ENCODE measurements around the gene INPPL1. TPM values are rescaled to one million over a fixed set of nuclear protein-coding genes. Genes with fewer than 3 reads are reported as not detected.
"Not testable (repeated sequence)": the region's sequence is repeated elsewhere in the genome, so short reads cannot be mapped to it uniquely, and the experiment has no call there.

INPPL1 gene, protein sequence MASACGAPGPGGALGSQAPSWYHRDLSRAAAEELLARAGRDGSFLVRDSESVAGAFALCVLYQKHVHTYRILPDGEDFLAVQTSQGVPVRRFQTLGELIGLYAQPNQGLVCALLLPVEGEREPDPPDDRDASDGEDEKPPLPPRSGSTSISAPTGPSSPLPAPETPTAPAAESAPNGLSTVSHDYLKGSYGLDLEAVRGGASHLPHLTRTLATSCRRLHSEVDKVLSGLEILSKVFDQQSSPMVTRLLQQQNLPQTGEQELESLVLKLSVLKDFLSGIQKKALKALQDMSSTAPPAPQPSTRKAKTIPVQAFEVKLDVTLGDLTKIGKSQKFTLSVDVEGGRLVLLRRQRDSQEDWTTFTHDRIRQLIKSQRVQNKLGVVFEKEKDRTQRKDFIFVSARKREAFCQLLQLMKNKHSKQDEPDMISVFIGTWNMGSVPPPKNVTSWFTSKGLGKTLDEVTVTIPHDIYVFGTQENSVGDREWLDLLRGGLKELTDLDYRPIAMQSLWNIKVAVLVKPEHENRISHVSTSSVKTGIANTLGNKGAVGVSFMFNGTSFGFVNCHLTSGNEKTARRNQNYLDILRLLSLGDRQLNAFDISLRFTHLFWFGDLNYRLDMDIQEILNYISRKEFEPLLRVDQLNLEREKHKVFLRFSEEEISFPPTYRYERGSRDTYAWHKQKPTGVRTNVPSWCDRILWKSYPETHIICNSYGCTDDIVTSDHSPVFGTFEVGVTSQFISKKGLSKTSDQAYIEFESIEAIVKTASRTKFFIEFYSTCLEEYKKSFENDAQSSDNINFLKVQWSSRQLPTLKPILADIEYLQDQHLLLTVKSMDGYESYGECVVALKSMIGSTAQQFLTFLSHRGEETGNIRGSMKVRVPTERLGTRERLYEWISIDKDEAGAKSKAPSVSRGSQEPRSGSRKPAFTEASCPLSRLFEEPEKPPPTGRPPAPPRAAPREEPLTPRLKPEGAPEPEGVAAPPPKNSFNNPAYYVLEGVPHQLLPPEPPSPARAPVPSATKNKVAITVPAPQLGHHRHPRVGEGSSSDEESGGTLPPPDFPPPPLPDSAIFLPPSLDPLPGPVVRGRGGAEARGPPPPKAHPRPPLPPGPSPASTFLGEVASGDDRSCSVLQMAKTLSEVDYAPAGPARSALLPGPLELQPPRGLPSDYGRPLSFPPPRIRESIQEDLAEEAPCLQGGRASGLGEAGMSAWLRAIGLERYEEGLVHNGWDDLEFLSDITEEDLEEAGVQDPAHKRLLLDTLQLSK
- 490 and 646 TPM in 2 replicates for total RNA-seq
- 285 TPM for polyA plus RNA-seq (2012)

DNA sequence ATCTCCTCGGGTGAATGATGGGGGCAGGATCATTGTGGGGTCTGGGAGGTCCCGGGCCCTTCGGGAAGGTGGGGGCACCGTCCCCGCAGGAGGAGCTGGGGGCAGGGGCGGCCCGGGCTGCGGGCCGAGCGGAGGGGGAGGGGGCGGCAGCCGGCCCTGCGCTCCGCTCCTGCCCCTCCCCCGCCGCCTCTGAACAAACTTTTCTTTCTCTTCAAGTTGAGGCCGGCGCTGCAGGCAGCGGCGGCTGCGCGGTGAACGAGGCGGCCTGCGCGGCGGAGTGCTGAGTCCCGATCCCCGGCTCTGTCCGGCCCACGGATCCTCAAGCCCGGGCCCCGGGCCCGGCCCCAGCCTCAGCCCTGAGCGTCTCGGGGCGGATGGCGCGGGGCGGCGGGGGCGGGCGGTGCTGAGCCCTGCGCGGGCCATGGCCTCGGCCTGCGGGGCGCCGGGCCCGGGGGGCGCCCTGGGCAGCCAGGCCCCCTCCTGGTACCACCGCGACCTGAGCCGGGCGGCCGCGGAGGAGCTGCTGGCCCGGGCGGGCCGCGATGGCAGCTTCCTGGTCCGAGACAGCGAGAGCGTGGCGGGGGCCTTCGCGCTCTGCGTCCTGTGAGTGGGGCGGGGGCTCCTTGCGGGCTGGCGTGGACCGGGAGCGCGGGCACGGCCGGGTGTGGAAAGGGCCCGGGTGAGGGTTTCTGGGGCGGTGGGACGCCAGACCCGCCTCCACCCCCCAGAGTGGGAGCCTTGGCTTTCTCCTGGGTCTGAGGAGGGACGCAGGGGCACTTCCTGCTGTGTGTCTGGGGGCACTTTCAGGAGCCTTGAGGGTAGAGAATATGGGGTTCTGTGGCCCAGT, at the start of gene INPPL1:
Gene INPPL1 (plus strand): TSS at position 204 of the 847 bp plus-strand sequence. CDS start 218 bp downstream, at position 422.
- DNase-seq (ENCODE audit: low read depth): peak; percentile 65

DNA sequence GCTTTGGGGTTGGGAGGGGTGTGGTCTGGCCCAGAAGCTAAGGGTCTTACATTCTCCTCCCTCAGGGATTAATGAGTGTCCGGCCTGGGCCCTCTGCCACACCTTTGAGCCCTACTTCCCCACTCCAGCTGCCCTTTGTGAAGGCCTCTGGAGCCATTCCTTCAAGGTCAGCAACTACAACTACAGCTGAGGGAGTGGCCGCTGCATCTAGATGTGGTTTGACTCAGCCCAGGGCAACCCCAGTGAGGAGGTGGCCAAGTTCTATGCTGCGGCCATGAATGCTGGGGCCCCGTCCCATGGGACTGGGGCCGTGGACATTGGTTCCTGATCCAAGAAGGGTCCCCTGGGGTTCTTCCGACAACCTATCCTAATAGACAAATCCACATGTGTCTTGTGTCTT, 46.9 kb upstream of the INPPL1 start:
- no peak for DNase-seq (ENCODE audit: low read depth)

DNA sequence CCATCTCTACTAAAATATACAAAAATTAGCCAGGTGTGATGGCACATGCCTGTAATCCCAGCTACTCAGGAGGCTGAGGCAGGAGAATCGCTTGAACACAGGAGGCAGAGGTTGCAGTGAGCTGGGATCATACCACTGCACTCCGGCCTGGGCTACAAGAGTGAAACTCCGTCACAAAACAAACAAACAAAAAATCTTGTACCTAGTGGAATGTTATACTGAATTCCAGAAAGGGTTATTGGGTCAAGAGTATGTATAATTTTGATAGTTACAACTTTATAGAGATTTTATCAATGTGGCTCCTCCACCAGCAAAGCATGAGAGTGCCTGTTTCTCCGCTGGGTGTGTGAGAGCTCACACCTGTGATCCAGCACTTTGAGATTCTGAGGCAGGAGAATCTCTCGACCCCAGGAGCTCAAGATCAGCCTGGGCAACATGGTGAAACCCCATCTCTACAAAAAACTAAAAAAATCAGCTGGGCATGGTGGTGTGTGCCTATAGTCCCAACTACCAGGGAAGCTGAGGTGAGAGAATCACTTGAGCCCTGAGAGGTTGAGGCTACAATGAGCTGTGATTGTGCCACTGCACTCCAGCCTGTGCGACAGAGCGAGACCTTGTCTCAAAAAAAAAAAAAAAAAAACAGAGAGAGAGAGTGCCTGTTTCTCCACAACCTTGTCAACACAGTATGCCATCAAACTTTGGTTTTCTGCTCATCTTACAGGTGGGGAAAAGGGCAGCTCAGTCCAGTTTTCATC, 45.3 kb upstream of the INPPL1 start:
- DNase-seq (ENCODE audit: low read depth): no peak

DNA sequence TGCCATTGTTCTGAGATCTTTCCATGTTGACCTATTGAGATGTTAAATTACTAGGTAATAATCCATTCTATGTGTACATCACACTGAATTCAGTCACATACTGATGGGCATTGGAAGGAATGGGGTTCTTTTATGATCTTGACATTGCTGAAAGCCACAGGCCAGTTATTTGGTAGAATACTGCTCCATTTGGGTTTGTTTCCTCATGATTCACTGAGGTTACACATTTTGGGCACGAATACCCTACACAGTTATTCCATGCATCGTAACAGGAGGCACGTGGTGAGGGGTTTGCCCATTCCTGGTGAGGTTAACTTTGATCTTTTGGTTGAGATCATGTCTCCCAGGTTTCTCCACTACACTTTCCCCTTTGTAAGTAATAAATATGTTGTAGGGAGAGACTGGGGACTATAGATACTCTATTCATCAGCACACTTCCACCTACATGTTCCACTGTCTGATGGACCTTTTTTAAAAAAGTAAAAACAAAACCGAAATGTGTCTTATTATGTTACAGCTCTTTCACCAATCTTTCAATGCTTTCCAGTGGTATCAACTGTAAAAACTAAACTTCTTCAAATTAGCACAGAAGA, 44.7 kb upstream of the INPPL1 start:
- DNase-seq (ENCODE audit: low read depth): no peak

DNA sequence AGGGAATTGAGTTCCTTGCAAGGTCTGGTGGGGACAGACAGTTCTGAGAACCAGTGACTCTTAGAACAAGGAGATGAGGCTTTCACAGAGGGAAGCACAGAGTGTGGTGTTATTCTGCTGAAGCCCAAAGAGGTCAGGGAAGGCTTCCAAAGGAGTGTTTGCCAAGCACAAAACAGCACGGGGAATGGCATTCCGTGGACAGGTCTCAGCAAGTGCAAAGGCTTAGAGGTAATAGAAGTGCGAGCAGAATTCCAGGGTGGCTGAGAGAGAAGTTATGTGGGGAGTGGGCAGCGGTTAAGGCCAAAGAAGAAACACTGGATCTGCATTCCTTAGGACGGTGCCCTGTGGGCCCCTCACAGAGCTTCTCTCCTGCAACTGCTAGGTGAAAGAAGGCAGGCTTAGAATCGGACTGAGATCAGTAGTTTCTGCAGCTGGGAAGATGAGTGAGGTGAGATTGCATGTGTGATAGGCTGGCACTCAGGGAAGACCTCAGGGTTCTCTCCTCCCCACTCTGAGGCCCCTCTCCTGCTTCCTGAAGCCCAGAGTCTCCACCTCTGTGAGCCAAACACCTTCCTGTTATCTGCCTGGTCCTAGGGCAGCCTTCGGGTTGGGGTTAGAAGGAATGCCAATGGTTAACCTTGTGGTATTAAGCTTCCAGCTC, 43.5 kb upstream of the INPPL1 start:
- DNase-seq (ENCODE audit: low read depth): peak; percentile 53

DNA sequence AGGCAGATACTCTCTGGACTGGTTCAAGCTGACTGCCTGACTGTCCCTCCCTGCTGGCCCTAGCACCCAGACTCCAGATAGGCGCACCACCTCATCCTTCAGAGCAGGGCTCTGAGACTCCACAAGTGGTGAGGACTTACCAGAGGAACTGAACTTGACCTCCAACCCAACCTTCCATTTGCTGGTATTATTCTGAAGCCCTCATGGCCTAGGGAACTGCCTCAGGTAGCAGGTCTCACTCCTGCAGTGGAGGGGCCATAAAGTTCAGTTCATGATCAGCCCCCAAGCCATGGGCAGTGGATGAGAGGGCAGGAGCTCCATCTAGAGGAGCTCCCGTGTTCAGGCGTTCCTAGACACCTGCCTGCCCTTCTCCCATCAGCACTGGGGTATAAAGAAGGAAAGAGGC, 43.0 kb upstream of the INPPL1 start:
- peak; percentile 25 for DNase-seq (ENCODE audit: low read depth)

DNA sequence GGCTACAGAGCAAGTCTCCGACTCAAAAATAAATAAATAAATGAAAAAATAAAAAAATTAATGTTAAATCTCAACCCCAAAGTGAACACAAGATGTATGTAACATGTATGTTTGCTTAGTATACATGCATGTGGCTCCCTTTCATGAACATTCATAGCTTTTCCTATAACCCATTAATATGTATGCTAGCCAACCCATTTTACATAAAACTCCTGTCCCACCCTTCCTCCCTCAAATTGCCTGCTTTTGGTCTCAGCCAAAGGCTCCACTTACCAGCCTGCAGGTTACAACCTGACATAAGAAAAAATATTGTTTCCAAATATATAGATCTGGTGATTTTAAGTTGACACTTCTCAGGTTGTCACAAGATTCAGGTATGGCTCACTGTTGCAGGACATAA, 36.3 kb upstream of the INPPL1 start:
- no peak for DNase-seq (ENCODE audit: low read depth)

DNA sequence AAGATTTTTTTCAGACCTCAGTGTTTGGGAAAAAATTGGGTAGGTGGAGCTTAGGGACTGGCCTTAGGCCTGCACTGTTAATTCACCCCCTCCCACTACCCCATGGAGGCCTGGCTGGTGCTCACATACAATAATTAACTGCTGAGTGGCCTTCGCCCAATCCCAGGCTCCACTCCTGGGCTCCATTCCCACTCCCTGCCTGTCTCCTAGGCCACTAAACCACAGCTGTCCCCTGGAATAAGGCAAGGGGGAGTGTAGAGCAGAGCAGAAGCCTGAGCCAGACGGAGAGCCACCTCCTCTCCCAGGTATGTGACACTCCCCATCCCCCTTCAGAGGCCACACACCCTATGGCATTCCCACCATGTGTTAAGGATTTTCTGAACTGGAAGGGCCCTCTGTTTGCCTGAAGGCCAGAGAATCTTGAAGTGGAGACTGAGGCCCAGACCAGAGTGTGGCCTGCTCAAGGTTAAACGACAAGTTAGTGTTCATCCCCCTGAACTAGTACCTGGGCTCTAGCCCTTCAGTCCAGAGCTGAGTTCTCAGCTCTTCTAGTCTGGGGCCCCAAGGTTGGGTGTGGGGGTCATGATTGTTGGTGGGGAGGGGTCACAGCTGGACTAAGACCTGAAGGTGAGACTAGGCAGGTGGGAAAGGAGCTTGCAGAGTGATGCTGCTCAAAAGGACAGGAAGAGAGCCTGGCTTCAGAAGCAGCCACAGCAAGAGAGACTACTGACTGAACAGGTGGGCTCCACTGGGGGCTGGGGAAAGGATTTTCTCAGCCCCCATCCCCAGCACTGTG, 34.9 kb upstream of the INPPL1 start:
- DNase-seq (ENCODE audit: low read depth): peak; percentile 81

DNA sequence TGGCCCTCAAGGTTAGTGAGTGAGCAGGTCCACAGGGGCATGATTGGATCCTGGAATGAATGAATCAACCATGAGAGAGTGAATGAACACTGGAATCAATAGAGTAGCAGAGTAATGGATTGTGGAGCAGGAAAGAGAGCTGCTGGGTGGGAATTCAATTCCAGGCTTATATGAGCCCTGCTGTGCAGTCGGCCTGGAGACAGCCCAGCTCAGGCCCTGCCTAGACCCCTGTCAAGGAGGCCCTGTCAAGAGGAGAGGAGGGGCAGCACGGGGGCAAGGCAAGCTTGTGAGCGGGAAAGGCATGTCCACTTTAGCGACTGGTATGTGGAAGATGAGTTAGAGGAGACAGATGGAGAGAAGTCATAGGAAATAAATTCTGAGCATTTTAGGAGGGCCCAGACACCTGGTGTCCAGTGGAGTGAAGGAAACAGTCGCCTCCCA, 33.9 kb upstream of the INPPL1 start:
- DNase-seq (ENCODE audit: low read depth): peak; percentile 77

DNA sequence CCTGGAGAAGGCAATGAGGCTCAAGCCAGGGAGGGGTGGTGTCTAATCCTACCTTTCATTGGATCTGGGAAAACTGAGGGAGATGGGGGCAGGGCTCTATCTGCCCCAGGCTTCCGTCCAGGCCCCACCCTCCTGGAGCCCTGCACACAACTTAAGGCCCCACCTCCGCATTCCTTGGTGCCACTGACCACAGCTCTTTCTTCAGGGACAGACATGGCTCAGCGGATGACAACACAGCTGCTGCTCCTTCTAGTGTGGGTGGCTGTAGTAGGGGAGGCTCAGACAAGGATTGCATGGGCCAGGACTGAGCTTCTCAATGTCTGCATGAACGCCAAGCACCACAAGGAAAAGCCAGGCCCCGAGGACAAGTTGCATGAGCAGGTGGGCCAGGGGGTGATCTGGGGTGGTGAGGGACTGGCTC, 32.6 kb upstream of the INPPL1 start, which contains the start of gene FOLR1:
Gene FOLR1 (plus strand): TSS at position 180 of the 421 bp plus-strand sequence. CDS start 34 bp downstream, at position 214.
- peak; percentile 92 for DNase-seq (ENCODE audit: low read depth)

DNA sequence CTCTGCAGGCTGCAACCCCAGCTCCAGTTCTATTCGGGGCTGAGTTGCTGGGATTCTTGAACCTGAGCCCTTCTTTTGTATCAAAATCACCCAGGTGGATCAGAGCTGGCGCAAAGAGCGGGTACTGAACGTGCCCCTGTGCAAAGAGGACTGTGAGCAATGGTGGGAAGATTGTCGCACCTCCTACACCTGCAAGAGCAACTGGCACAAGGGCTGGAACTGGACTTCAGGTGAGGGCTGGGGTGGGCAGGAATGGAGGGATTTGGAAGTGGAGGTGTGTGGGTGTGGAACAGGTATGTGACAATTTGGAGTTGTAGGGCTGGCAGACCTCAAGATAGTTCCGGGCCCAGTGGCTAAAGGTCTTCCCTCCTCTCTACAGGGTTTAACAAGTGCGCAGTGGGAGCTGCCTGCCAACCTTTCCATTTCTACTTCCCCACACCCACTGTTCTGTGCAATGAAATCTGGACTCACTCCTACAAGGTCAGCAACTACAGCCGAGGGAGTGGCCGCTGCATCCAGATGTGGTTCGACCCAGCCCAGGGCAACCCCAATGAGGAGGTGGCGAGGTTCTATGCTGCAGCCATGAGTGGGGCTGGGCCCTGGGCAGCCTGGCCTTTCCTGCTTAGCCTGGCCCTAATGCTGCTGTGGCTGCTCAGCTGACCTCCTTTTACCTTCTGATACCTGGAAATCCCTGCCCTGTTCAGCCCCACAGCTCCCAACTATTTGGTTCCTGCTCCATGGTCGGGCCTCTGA, 28.9 kb upstream of the INPPL1 start:
- DNase-seq (ENCODE audit: low read depth): no peak

DNA sequence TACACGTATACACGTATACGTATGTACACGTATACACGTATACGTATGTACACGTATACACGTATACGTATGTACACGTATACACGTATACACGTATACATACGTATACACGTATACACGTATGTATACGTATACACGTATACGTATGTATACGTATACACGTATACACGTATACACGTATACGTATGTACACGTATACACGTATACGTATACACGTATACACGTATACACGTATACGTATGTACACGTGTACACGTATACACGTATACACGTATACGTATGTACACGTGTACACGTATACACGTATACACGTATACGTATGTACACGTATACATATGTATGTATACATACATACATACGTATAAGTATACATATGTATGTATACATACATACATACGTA, 23.1 kb upstream of the INPPL1 start:
- not testable (repeated sequence) for DNase-seq (ENCODE audit: low read depth)

DNA sequence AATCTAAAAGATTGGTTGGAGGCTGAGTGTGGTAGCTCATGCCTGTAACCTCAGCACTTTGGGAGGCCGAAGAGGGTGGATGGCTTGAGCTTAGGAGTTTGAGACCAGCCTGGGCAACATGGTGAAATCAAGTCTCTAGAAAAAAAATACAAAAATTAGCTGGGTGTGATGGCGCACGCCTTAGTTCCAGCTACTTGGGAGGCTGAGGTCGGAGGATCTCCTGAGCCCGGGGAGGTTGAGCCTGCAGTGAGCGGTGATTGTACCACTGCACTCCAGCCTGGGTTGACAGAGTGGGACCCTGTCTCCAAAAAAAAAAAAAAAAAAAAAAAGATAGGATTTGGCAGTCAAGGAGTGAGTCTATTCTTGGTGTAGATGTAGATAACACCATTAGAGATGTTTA, 22.0 kb upstream of the INPPL1 start:
- DNase-seq (ENCODE audit: low read depth): no peak

DNA sequence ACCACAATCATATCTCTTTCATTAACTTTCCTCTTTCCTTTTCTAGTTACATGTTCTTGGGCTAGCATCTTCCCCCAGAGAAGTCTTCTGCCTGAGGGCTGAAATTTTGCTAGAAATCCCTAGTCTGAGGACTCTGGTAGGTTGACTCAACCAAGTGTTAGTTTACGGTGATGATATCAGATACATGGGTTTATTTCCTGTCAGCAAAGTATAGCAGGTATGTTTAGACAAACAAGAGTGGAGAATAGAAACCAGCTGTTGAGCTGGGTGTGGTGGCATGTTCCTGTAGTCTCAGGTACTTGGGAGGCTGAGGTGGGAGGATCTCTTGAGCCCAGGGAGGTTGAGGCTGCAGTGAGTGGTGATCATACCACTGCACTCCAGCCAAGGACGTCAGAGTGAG, 21.4 kb upstream of the INPPL1 start:
- DNase-seq (ENCODE audit: low read depth): no peak

DNA sequence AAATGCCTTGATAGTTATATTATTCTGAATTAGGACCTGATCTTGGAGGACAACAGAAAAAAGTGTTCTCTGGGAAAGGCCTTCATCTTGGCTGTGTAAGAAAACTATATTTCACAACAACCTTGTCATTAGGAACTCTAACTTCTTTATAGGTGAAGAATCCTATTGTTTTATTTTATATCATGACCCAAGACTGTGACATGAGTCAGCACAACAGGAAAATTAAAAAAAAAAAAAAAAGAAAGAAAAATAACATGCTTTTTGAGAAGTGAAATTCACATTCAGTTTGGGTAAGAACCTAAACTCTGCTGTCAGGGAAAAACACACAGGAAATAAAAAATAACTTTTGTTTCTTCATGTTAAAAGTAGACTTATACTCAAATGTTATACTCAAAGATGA, 19.7 kb upstream of the INPPL1 start:
- no peak for DNase-seq (ENCODE audit: low read depth)

DNA sequence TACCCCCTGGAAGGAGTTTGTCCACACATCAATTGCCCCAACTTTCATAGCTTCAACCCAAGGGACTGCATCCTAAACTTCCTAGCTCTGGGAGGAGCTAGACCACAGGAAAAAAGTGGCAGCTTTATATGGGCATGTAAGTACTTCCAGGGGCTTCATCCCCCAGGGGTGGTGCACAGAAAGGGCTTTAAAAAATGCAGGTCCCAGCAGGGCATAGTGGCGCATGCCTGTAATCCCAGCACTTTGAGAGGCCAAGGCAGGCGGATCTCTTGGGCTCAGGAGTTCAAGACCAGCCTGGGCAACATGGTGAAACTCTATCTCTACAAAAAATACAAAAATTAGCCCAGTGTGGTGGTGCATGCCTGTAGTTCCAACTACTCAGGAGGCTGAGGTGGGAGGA, 17.8 kb upstream of the INPPL1 start:
- DNase-seq (ENCODE audit: low read depth): not testable (repeated sequence)

DNA sequence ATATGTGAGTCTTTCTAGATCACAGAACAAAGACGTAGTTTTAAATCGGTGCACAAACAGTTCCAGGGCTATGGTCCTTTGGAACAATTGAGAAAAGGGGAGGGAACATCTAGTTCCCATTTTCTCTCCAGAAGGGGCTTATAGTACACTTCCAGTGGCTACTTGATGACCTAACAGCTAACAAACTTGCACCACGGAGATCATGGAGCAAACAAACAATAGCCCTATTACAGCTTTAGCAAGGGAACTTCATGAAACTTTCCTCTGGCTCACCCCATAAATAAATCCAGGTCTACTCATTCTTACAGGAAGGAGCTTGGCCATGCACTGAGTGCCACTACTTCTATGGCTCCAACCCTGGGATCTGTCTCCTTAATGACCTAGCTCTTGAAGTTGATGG, 16.3 kb upstream of the INPPL1 start:
- DNase-seq (ENCODE audit: low read depth): no peak
